Measurements from ENCODE around the gene NAGA. TPM values are rescaled to one million over a fixed set of nuclear protein-coding genes. Genes with fewer than 3 reads are reported as not detected.

Gene NAGA
- polyA plus RNA-seq, 4 donors, result 26.3 to 31.1 (median 28.2) TPM

- DNase-seq (ENCODE audit: low read depth in 4 of 4, low spot score in 3 of 4), result no peak
Observed at GRCh38 chr22:42052765-42053164, 17.8 kb downstream of the NAGA start.

- no peak for DNase-seq (ENCODE audit: low read depth in 4 of 4, low spot score in 3 of 4)
Observed at GRCh38 chr22:42050641-42051180, 19.9 kb downstream of the NAGA start.

- DNase-seq (ENCODE audit: low read depth in 4 of 4, low spot score in 3 of 4), result no peak
Observed at GRCh38 chr22:42041784-42042183, 28.8 kb downstream of the NAGA start.

- no peak for DNase-seq (ENCODE audit: low read depth in 4 of 4, low spot score in 3 of 4)
Observed at GRCh38 chr22:42039271-42039670, 31.3 kb downstream of the NAGA start.

GRCh38 chr22:42035256-42035655 lies 35.4 kb downstream of the NAGA start:
- no peak for DNase-seq (ENCODE audit: low read depth in 4 of 4, low spot score in 3 of 4)

GRCh38 chr22:42033263-42034181 lies 37.1 kb downstream of the NAGA start:
- no peak for DNase-seq (ENCODE audit: low read depth in 4 of 4, low spot score in 3 of 4)

GRCh38 chr22:42026705-42027104 lies 43.9 kb downstream of the NAGA start:
- DNase-seq (ENCODE audit: low read depth in 4 of 4, low spot score in 3 of 4), result no peak

- DNase-seq (ENCODE audit: low read depth in 4 of 4, low spot score in 3 of 4), result no peak
Observed at GRCh38 chr22:42025421-42025820, 45.2 kb downstream of the NAGA start.

- no peak for DNase-seq (ENCODE audit: low read depth in 4 of 4, low spot score in 3 of 4)
Observed at GRCh38 chr22:42022162-42022847, 48.3 kb downstream of the NAGA start.

GRCh38 chr22:42021571-42021970 lies 49.0 kb downstream of the NAGA start:
- no peak for DNase-seq (ENCODE audit: low read depth in 4 of 4, low spot score in 3 of 4)

- no peak for DNase-seq (ENCODE audit: low read depth in 4 of 4, low spot score in 3 of 4)
Observed at GRCh38 chr22:42018224-42018623, 52.4 kb downstream of the NAGA start.

- DNase-seq (ENCODE audit: low read depth in 4 of 4, low spot score in 3 of 4), result no peak
Observed at GRCh38 chr22:42016111-42016510, 54.5 kb downstream of the NAGA start.

GRCh38 chr22:42013385-42013784 lies 57.2 kb downstream of the NAGA start:
- DNase-seq (ENCODE audit: low read depth in 4 of 4, low spot score in 3 of 4), result no peak

- DNase-seq (ENCODE audit: low read depth in 4 of 4, low spot score in 3 of 4), result no peak
Observed at GRCh38 chr22:42010778-42011177, 59.8 kb downstream of the NAGA start.

Other genes with a start within 250 kb of the NAGA start
- 100 to 1,000 TPM in 2 of 4 donors, 10 to 100 TPM in 2; 94.0 to 104 (median 101) TPM for gene SREBF2, start 237.7 kb downstream of the NAGA start, polyA plus RNA-seq (ENCODE audit: insufficient read length in 4 of 4)
- under 1 TPM; 0.39 to 0.97 (median 0.59) TPM for gene SHISA8, start 155.7 kb downstream of the NAGA start, polyA plus RNA-seq (ENCODE audit: insufficient read length in 4 of 4)
- gene TNFRSF13C, start 144.0 kb downstream of the NAGA start, polyA plus RNA-seq (ENCODE audit: insufficient read length in 4 of 4), result 1 to 10 TPM; 1.2 to 2.7 (median 1.8) TPM
- gene CENPM, start 123.7 kb downstream of the NAGA start, polyA plus RNA-seq (ENCODE audit: insufficient read length in 4 of 4), result 10 to 100 TPM; 11.2 to 16.2 (median 13.5) TPM
- gene SEPTIN3, start 101.4 kb downstream of the NAGA start, polyA plus RNA-seq (ENCODE audit: insufficient read length in 4 of 4), result 1 to 10 TPM; 4.9 to 7.6 (median 6.8) TPM
- gene WBP2NL, start 72.0 kb downstream of the NAGA start, polyA plus RNA-seq (ENCODE audit: insufficient read length in 4 of 4), result 1 to 10 TPM; 3.3 to 5.1 (median 4.1) TPM
- 10 to 100 TPM; 10.4 to 13.4 (median 11.9) TPM for gene PHETA2, start 3.4 kb upstream of the NAGA start, polyA plus RNA-seq (ENCODE audit: insufficient read length in 4 of 4)
- 100 to 1,000 TPM in 3 of 4 donors, 10 to 100 TPM in 1; 74.2 to 142 (median 111) TPM for gene SMDT1, start 8.9 kb upstream of the NAGA start, polyA plus RNA-seq (ENCODE audit: insufficient read length in 4 of 4)
- gene NDUFA6, start 20.0 kb upstream of the NAGA start, polyA plus RNA-seq (ENCODE audit: insufficient read length in 4 of 4), result 100 to 1,000 TPM; 110 to 133 (median 118) TPM
- 1 to 10 TPM; 2.5 to 7.3 (median 3.5) TPM for gene CYP2D6, start 60.0 kb upstream of the NAGA start, polyA plus RNA-seq (ENCODE audit: insufficient read length in 4 of 4)
- 10 to 100 TPM; 25.2 to 27.9 (median 26.6) TPM for gene TCF20, start 199.8 kb upstream of the NAGA start, polyA plus RNA-seq (ENCODE audit: insufficient read length in 4 of 4)